ENCODE results near the gene ZSCAN30.
A peak's percentile ranks its signal among the peaks of the same experiment; 100 is the strongest.

DNA sequence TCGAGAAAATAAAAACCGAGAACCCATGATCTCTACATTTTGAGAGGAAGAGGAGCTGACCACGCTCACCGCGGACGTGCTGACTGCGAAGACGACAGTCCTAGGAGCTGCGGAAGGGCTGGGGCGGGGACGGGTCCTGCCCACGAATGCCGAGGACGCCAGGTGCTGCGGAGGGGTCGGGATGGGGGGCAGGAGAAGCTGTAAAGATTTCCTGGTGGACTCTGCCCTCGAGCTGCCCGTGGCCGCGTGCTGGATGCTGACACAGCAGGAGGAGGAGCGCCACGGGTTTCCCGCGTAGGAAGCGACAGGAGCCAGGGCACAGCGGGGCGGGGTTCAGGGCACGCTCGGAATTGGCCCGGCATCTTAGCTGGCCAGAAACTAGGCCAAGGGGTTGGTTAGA, 22.2 kb downstream of the ZSCAN30 start:
- TF ChIP-seq, protein P1, sequence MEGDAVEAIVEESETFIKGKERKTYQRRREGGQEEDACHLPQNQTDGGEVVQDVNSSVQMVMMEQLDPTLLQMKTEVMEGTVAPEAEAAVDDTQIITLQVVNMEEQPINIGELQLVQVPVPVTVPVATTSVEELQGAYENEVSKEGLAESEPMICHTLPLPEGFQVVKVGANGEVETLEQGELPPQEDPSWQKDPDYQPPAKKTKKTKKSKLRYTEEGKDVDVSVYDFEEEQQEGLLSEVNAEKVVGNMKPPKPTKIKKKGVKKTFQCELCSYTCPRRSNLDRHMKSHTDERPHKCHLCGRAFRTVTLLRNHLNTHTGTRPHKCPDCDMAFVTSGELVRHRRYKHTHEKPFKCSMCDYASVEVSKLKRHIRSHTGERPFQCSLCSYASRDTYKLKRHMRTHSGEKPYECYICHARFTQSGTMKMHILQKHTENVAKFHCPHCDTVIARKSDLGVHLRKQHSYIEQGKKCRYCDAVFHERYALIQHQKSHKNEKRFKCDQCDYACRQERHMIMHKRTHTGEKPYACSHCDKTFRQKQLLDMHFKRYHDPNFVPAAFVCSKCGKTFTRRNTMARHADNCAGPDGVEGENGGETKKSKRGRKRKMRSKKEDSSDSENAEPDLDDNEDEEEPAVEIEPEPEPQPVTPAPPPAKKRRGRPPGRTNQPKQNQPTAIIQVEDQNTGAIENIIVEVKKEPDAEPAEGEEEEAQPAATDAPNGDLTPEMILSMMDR (IDR thresholded peaks at IDR 0.05): no peak
- TF ChIP-seq CREB1 (CRISPR knock-in tag; IDR thresholded peaks at IDR 0.05) (no peak), NR2C2 (CRISPR knock-in tag; IDR thresholded peaks at IDR 0.05) (peak; percentile 73; the same call in 1 of the 2 replicates)
